ENCODE measurements around the gene KREMEN1.

DNA sequence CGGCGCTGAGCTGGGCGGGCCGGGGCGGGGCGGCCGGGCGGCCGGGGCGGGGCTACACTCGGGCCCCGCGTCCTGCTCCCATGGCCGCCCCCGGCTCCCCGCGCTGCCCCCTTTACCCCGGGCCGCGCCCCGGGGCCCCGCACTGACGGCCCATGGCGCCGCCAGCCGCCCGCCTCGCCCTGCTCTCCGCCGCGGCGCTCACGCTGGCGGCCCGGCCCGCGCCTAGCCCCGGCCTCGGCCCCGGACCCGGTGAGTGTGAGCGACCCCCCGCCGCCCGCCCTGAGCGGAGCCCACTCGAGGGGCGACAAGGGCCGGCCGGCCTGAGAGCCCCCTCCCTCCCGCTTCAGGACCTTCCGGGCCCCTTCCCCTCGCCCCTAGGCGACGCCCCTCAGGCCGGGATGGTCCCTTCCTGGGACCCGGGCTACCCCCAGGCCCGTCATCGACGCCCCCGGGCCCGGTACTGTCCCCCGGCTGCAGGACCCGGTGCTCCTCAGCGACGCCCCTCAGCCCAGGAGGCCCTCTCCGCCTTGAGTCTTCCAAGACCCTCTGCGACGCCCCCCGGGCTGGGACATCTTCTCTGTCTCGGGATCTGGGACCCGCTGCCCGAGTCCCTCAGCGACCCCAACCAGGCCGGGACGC lies at the start of gene KREMEN1:
- no peak for TF ChIP-seq TCF12 (IDR thresholded peaks at IDR 0.05)
- TF ChIP-seq, protein P1, sequence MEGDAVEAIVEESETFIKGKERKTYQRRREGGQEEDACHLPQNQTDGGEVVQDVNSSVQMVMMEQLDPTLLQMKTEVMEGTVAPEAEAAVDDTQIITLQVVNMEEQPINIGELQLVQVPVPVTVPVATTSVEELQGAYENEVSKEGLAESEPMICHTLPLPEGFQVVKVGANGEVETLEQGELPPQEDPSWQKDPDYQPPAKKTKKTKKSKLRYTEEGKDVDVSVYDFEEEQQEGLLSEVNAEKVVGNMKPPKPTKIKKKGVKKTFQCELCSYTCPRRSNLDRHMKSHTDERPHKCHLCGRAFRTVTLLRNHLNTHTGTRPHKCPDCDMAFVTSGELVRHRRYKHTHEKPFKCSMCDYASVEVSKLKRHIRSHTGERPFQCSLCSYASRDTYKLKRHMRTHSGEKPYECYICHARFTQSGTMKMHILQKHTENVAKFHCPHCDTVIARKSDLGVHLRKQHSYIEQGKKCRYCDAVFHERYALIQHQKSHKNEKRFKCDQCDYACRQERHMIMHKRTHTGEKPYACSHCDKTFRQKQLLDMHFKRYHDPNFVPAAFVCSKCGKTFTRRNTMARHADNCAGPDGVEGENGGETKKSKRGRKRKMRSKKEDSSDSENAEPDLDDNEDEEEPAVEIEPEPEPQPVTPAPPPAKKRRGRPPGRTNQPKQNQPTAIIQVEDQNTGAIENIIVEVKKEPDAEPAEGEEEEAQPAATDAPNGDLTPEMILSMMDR (IDR thresholded peaks at IDR 0.05), result no peak
- TF ChIP-seq NRF1 (IDR thresholded peaks at IDR 0.05; ENCODE audit: low read depth, low read length), result no peak
